GM23338 (cell line): ENCODE measurements around the gene ARHGEF3. TPM values are rescaled to one million over a fixed set of nuclear protein-coding genes. Genes with fewer than 3 reads are reported as not detected.

Experiments
- ATAC-seq: fragments of 200-7000 bp; cut with Tn5 transposase; 3 replicates; pipeline ENCODE4 v1.9.1; 2020
- DNase-seq: peaks from one replicate; pipeline ENCODE4 v3.0.0-alpha.2; 2015; ENCODE audit warnings: low spot score
- H2AFZ ChIP-seq: fragments of 200-600 bp; sonication (generic); 2 replicates; pipeline ENCODE4 v1.8.0; 2016; ENCODE audit warnings: antibody characterized with exemption, mild to moderate bottlenecking, moderate library complexity
- H3F3A ChIP-seq: fragments of 200-600 bp; sonication (generic); replicated peaks from 2 replicates; pipeline ENCODE4 v1.8.0; 2017; ENCODE audit warnings: antibody characterized with exemption, mixed run types, low read depth
- H3K27ac ChIP-seq: fragments of 200-600 bp; sonication (generic); 2 replicates; pipeline ENCODE4 v1.6.1; 2016; ENCODE audit warnings: low read depth
- H3K27me3 ChIP-seq: fragments of 200-600 bp; sonication (generic); 2 replicates; pipeline ENCODE4 v1.8.0; 2016; ENCODE audit warnings: mild to moderate bottlenecking, mixed run types, moderate library complexity; ENCODE audit not compliant: insufficient read depth
- H3K36me3 ChIP-seq: fragments of 200-600 bp; sonication (generic); 2 replicates; pipeline ENCODE4 v1.8.0; 2016; ENCODE audit warnings: mild to moderate bottlenecking; ENCODE audit not compliant: insufficient read depth
- H3K4me1 ChIP-seq: fragments of 200-600 bp; sonication (generic); 2 replicates; pipeline ENCODE4 v1.8.0; 2016; ENCODE audit warnings: mild to moderate bottlenecking, moderate library complexity; ENCODE audit not compliant: insufficient read depth
- H3K4me2 ChIP-seq: fragments of 200-600 bp; sonication (generic); 2 replicates; pipeline ENCODE4 v1.7.1; 2017; ENCODE audit warnings: mixed run types
- H3K4me3 ChIP-seq: fragments of 200-600 bp; sonication (generic); 2 replicates; pipeline ENCODE4 v1.6.1; 2016; ENCODE audit warnings: mixed run types
- H3K79me2 ChIP-seq: fragments of 200-600 bp; sonication (generic); replicated peaks from 2 replicates; pipeline ENCODE4 v1.8.0; 2017; ENCODE audit warnings: mild to moderate bottlenecking; ENCODE audit not compliant: insufficient read depth
- H3K9me2 ChIP-seq: fragments of 200-600 bp; sonication (generic); 2 replicates; pipeline ENCODE4 v1.8.0; 2017; ENCODE audit not compliant: insufficient read depth
- H4K20me1 ChIP-seq: fragments of 200-600 bp; sonication (generic); replicated peaks from 2 replicates; pipeline ENCODE4 v1.8.0; 2017; ENCODE audit warnings: mild to moderate bottlenecking; ENCODE audit not compliant: insufficient read depth
- H3K27ac Mint-ChIP-seq: 2 replicates; pipeline ENCODE4 v1.8.0; 2020; ENCODE audit warnings: inconsistent platforms, mild to moderate bottlenecking, moderate library complexity, mixed read lengths
- H3K27me3 Mint-ChIP-seq: 3 replicates; pipeline ENCODE4 v1.8.0; 2022; ENCODE audit warnings: low read depth, mild to moderate bottlenecking, moderate library complexity, mixed read lengths, inconsistent platforms; ENCODE audit not compliant: insufficient read depth, poor library complexity
- H3K36me3 Mint-ChIP-seq: 3 replicates; pipeline ENCODE4 v1.8.0; 2021; ENCODE audit warnings: low read depth, mild to moderate bottlenecking, inconsistent platforms, moderate library complexity, mixed read lengths
- H3K4me1 Mint-ChIP-seq: 3 replicates; pipeline ENCODE4 v1.8.0; 2020; ENCODE audit warnings: mild to moderate bottlenecking, inconsistent platforms, mixed read lengths
- H3K4me3 Mint-ChIP-seq: 3 replicates; pipeline ENCODE4 v1.8.0; 2021; ENCODE audit warnings: moderate library complexity, mild to moderate bottlenecking, inconsistent platforms, mixed read lengths
- H3K9me3 Mint-ChIP-seq: 3 replicates; pipeline ENCODE4 v1.8.0; 2020; ENCODE audit warnings: moderate library complexity, mild to moderate bottlenecking, inconsistent platforms, mixed read lengths
- CREB1 ChIP-seq: fragments of 250-450 bp; sonication (Bioruptor Pico); IDR thresholded peaks from 2 replicates; pipeline ENCODE4 v1.5.0; 2020; ENCODE audit warnings: low read depth, mild to moderate bottlenecking, moderate library complexity
- CTCF ChIP-seq, 2 experiments: fragments of 200-600 bp in 1 of 2; sonication (generic) in 1 of 2; conservative IDR thresholded peaks; 2 replicates each; pipeline versions ENCODE4 v1.5.1 to v1.6.1; 2016 to 2017; ENCODE audit warnings: antibody characterized with exemption in 2 of 2, low read depth in 2 of 2, mild to moderate bottlenecking in 2 of 2, moderate library complexity in 1 of 2
- ETS1 ChIP-seq: IDR thresholded peaks from 2 replicates; pipeline ENCODE4 v1.6.1; 2016; ENCODE audit warnings: antibody characterized with exemption
- EZH2phosphoT487 ChIP-seq: fragments of 200-600 bp; sonication (generic); IDR thresholded peaks from one replicate; pipeline ENCODE4 v1.8.1; 2018; ENCODE audit warnings: antibody characterized with exemption; ENCODE audit not compliant: unreplicated experiment
- JUNB ChIP-seq: IDR thresholded peaks from one replicate; pipeline ENCODE4 v1.6.1; 2016; ENCODE audit warnings: antibody characterized with exemption; ENCODE audit not compliant: unreplicated experiment
- POLR2AphosphoS5 ChIP-seq: IDR thresholded peaks from 2 replicates; pipeline ENCODE4 v1.6.1; 2016; ENCODE audit warnings: antibody characterized with exemption, low read depth
- STAT1 ChIP-seq: IDR thresholded peaks from one replicate; pipeline ENCODE4 v1.6.1; 2016; ENCODE audit warnings: antibody characterized with exemption; ENCODE audit not compliant: unreplicated experiment
- ZNF114 ChIP-seq: fragments of 250-450 bp; sonication (Bioruptor Pico); IDR thresholded peaks from 2 replicates; pipeline ENCODE4 v1.5.0; 2020; ENCODE audit warnings: mild to moderate bottlenecking, moderate library complexity
- ZNF331 ChIP-seq: fragments of 250-450 bp; sonication (Bioruptor Pico); IDR thresholded peaks from 2 replicates; pipeline ENCODE4 v1.5.0; 2020; ENCODE audit warnings: low read depth, mild to moderate bottlenecking, moderate library complexity
- polyA plus RNA-seq: library from polyadenylated mRNA; unstranded; fragments of >200 nt; fragmentation: Nextera tagmentation; extraction: Ambion mirVana; gene quantifications from 2 replicates; pipeline ENCODE4 v1.2.1, GENCODE V29; 2016
- total RNA-seq: library from RNA; depleted of rRNA; stranded (reverse); fragments of >200 nt; shearing (Covaris generic); gene quantifications from 2 replicates; pipeline ENCODE4 v1.2.3, GENCODE V29; 2014
- TF ChIP-seq, protein P1 (sequence below): IDR thresholded peaks from one replicate; pipeline ENCODE4 v1.6.1; 2018; ENCODE audit warnings: antibody characterized with exemption; ENCODE audit not compliant: unreplicated experiment

Gene ARHGEF3
- total and polyA plus RNA-seq, 2 experiments from 2014 or later, result 5.0 to 5.1 TPM

GRCh38 chr3:56784448-56785001, 17.2 kb downstream of the ARHGEF3 start (continued):
- TF ChIP-seq ETS1 (no peak), ZNF114 (CRISPR knock-in tag) (no peak), JUNB (no peak)

- Histone ChIP-seq H2AFZ (no peak overlapping the region), H4K20me1 (peaks cover 2% of the 10 kb centered on the region; the same call in 1 of the 2 replicates), H3F3A (no peaks in the 10 kb centered on the region), H3K9me2 (no peaks in the 10 kb centered on the region), H3K4me3 (no peak overlapping the region), H3K36me3 (no peaks in the 10 kb centered on the region), H3K27me3 (no peaks in the 10 kb centered on the region), H3K4me2 (no peak overlapping the region), H3K79me2 (no peaks in the 10 kb centered on the region), H3K4me1 (peaks cover 3% of the 10 kb centered on the region; the same call in 1 of the 2 replicates), H3K27ac (no peak overlapping the region)
- DNase-seq (no peak), ATAC-seq (no peak)
- Mint-ChIP-seq H3K9me3 (no peaks in the 10 kb centered on the region), H3K36me3 (no peaks in the 10 kb centered on the region), H3K27ac (0 out of 2 replicates have a peak overlapping the region, but pooled peaks have one; percentile 44), H3K4me1 (peaks cover 16% of the 10 kb centered on the region), H3K27me3 (peaks cover 3% of the 10 kb centered on the region), H3K4me3 (no peak overlapping the region)
- TF ChIP-seq, protein P1, sequence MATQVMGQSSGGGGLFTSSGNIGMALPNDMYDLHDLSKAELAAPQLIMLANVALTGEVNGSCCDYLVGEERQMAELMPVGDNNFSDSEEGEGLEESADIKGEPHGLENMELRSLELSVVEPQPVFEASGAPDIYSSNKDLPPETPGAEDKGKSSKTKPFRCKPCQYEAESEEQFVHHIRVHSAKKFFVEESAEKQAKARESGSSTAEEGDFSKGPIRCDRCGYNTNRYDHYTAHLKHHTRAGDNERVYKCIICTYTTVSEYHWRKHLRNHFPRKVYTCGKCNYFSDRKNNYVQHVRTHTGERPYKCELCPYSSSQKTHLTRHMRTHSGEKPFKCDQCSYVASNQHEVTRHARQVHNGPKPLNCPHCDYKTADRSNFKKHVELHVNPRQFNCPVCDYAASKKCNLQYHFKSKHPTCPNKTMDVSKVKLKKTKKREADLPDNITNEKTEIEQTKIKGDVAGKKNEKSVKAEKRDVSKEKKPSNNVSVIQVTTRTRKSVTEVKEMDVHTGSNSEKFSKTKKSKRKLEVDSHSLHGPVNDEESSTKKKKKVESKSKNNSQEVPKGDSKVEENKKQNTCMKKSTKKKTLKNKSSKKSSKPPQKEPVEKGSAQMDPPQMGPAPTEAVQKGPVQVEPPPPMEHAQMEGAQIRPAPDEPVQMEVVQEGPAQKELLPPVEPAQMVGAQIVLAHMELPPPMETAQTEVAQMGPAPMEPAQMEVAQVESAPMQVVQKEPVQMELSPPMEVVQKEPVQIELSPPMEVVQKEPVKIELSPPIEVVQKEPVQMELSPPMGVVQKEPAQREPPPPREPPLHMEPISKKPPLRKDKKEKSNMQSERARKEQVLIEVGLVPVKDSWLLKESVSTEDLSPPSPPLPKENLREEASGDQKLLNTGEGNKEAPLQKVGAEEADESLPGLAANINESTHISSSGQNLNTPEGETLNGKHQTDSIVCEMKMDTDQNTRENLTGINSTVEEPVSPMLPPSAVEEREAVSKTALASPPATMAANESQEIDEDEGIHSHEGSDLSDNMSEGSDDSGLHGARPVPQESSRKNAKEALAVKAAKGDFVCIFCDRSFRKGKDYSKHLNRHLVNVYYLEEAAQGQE, result no peak
- TF ChIP-seq CTCF (conservative IDR thresholded peaks at IDR 0.05; ENCODE audit: low read depth in 2 of 2) (no peak), ETS1 (no peak), ZNF331 (CRISPR knock-in tag) (no peak), EZH2phosphoT487 (no peak), STAT1 (no peak), JUNB (no peak), POLR2AphosphoS5 (no peak), ZNF114 (CRISPR knock-in tag) (no peak), CREB1 (CRISPR knock-in tag) (no peak)
Measured at GRCh38 chr3:56783644-56784447, 17.9 kb downstream of the ARHGEF3 start.
